Liver (tissue), 3 donors: ENCODE measurements around the gene SGPP2.

Source experiments
- EGR1 ChIP-seq, 2 donors: IDR thresholded peaks; 2 replicates each; pipeline ENCODE4 v1.6.1; 2016 to 2018; ENCODE audit warnings: antibody characterized with exemption in 2 of 2, low read depth in 2 of 2
- FOXA2 ChIP-seq: IDR thresholded peaks from 2 replicates; pipeline ENCODE4 v1.6.1; 2016; ENCODE audit warnings: antibody characterized with exemption
- GABPA ChIP-seq, 2 donors: IDR thresholded peaks in 1 of 2; conservative IDR thresholded peaks in 1 of 2; 2 replicates each; pipeline ENCODE4 v1.6.1; 2016; ENCODE audit warnings: antibody characterized with exemption in 2 of 2, mild to moderate bottlenecking in 1 of 2, moderate library complexity in 1 of 2
- HNF4A ChIP-seq, 2 donors: conservative IDR thresholded peaks; 2 replicates each; pipeline ENCODE4 v1.6.1; 2016; ENCODE audit warnings: antibody characterized with exemption in 2 of 2, mild to moderate bottlenecking in 2 of 2
- RAD21 ChIP-seq, 2 donors: IDR thresholded peaks; 2 replicates each; pipeline ENCODE4 v1.6.1; 2016; ENCODE audit warnings: antibody characterized with exemption in 2 of 2, mild to moderate bottlenecking in 2 of 2
- RXRA ChIP-seq, 2 donors: IDR thresholded peaks; 2 replicates each; pipeline ENCODE4 v1.6.1; 2017 to 2018; ENCODE audit warnings: antibody characterized with exemption in 2 of 2, mild to moderate bottlenecking in 1 of 2
- YY1 ChIP-seq: IDR thresholded peaks from 2 replicates; pipeline ENCODE4 v1.6.1; 2016; ENCODE audit warnings: antibody characterized with exemption, mild to moderate bottlenecking
- TF ChIP-seq, protein P1 (sequence below): fragments of 150-350 bp; IDR thresholded peaks from 2 replicates; pipeline ENCODE4 v1.5.1; 2017; ENCODE audit warnings: improper control_type of control experiment, low read depth, low read length; ENCODE audit not compliant: missing input control
- TF ChIP-seq, protein P2 (sequence below): IDR thresholded peaks from 2 replicates; pipeline ENCODE4 v1.6.1; 2016; ENCODE audit warnings: antibody characterized with exemption, mild to moderate bottlenecking
- TF ChIP-seq, protein P3 (sequence below): IDR thresholded peaks from 2 replicates; pipeline ENCODE4 v1.6.1; 2016; ENCODE audit warnings: antibody characterized with exemption
- TF ChIP-seq, protein P4 (sequence below): IDR thresholded peaks from 2 replicates; pipeline ENCODE4 v1.6.1; 2016; ENCODE audit warnings: antibody characterized with exemption
- TF ChIP-seq, protein P5 (sequence below): IDR thresholded peaks from 2 replicates; pipeline ENCODE4 v1.6.1; 2016; ENCODE audit warnings: antibody characterized with exemption
- donor health status: healthy.
- donor health status: healthy.

DNA sequence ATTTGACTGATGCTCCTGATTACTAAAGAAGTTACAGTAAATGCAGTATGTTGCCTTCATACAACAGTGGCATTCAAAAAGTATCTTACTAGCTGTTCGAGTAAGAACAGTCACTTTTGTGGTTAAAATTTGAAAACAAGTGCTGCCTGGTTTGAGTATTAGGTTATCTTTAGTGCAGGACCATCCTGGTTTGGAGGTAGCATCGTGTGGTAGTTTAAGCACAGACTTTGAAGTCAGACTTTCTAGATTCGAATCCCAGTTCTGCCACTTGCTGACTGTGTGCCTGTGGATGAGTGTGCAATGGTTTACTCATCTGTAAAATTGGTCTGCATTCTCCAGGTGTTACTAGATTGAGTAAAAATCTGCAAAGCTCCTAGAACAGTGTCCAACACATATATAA is 96.8 kb downstream of the SGPP2 start:
- TF ChIP-seq, protein P1, sequence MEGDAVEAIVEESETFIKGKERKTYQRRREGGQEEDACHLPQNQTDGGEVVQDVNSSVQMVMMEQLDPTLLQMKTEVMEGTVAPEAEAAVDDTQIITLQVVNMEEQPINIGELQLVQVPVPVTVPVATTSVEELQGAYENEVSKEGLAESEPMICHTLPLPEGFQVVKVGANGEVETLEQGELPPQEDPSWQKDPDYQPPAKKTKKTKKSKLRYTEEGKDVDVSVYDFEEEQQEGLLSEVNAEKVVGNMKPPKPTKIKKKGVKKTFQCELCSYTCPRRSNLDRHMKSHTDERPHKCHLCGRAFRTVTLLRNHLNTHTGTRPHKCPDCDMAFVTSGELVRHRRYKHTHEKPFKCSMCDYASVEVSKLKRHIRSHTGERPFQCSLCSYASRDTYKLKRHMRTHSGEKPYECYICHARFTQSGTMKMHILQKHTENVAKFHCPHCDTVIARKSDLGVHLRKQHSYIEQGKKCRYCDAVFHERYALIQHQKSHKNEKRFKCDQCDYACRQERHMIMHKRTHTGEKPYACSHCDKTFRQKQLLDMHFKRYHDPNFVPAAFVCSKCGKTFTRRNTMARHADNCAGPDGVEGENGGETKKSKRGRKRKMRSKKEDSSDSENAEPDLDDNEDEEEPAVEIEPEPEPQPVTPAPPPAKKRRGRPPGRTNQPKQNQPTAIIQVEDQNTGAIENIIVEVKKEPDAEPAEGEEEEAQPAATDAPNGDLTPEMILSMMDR = no peak
- TF ChIP-seq, protein P2, sequence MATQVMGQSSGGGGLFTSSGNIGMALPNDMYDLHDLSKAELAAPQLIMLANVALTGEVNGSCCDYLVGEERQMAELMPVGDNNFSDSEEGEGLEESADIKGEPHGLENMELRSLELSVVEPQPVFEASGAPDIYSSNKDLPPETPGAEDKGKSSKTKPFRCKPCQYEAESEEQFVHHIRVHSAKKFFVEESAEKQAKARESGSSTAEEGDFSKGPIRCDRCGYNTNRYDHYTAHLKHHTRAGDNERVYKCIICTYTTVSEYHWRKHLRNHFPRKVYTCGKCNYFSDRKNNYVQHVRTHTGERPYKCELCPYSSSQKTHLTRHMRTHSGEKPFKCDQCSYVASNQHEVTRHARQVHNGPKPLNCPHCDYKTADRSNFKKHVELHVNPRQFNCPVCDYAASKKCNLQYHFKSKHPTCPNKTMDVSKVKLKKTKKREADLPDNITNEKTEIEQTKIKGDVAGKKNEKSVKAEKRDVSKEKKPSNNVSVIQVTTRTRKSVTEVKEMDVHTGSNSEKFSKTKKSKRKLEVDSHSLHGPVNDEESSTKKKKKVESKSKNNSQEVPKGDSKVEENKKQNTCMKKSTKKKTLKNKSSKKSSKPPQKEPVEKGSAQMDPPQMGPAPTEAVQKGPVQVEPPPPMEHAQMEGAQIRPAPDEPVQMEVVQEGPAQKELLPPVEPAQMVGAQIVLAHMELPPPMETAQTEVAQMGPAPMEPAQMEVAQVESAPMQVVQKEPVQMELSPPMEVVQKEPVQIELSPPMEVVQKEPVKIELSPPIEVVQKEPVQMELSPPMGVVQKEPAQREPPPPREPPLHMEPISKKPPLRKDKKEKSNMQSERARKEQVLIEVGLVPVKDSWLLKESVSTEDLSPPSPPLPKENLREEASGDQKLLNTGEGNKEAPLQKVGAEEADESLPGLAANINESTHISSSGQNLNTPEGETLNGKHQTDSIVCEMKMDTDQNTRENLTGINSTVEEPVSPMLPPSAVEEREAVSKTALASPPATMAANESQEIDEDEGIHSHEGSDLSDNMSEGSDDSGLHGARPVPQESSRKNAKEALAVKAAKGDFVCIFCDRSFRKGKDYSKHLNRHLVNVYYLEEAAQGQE = no peak
- TF ChIP-seq, protein P3, sequence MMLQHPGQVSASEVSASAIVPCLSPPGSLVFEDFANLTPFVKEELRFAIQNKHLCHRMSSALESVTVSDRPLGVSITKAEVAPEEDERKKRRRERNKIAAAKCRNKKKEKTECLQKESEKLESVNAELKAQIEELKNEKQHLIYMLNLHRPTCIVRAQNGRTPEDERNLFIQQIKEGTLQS = no peak
- TF ChIP-seq, protein P4, sequence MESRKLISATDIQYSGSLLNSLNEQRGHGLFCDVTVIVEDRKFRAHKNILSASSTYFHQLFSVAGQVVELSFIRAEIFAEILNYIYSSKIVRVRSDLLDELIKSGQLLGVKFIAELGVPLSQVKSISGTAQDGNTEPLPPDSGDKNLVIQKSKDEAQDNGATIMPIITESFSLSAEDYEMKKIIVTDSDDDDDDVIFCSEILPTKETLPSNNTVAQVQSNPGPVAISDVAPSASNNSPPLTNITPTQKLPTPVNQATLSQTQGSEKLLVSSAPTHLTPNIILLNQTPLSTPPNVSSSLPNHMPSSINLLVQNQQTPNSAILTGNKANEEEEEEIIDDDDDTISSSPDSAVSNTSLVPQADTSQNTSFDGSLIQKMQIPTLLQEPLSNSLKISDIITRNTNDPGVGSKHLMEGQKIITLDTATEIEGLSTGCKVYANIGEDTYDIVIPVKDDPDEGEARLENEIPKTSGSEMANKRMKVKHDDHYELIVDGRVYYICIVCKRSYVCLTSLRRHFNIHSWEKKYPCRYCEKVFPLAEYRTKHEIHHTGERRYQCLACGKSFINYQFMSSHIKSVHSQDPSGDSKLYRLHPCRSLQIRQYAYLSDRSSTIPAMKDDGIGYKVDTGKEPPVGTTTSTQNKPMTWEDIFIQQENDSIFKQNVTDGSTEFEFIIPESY = no peak
- TF ChIP-seq, protein P5, sequence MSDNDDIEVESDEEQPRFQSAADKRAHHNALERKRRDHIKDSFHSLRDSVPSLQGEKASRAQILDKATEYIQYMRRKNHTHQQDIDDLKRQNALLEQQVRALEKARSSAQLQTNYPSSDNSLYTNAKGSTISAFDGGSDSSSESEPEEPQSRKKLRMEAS = no peak
- TF ChIP-seq GABPA (IDR thresholded peaks at IDR 0.05 in 1 of 2, conservative IDR thresholded peaks at IDR 0.05 in 1 of 2) = no peak
- TF ChIP-seq YY1 = no peak
- no peak for TF ChIP-seq HNF4A (conservative IDR thresholded peaks at IDR 0.05)
- TF ChIP-seq RXRA (IDR thresholded peaks at IDR 0.05) = no peak
- no peak for TF ChIP-seq RAD21 (IDR thresholded peaks at IDR 0.05)
- no peak for TF ChIP-seq FOXA2
- no peak for TF ChIP-seq EGR1 (IDR thresholded peaks at IDR 0.05; ENCODE audit: low read depth in 2 of 2)
